HFFc6 (cell line): ENCODE results near the gene LPAR1. TPM values are rescaled to one million over a fixed set of nuclear protein-coding genes. Genes with fewer than 3 reads are reported as not detected.

Experiments
- DNase-seq: peaks from one replicate; pipeline ENCODE4 v3.0.0-alpha.2; 2018
- H3K27ac Mint-ChIP-seq: 2 replicates; pipeline ENCODE4 v1.8.0; 2020; ENCODE audit warnings: mild to moderate bottlenecking, mixed read lengths
- H3K27me3 Mint-ChIP-seq: 2 replicates; pipeline ENCODE4 v1.8.0; 2021; ENCODE audit warnings: mild to moderate bottlenecking, moderate library complexity, mixed read lengths; ENCODE audit not compliant: insufficient read depth
- H3K36me3 Mint-ChIP-seq: 2 replicates; pipeline ENCODE4 v1.8.0; 2021; ENCODE audit warnings: low read depth, mixed read lengths
- H3K4me1 Mint-ChIP-seq: 2 replicates; pipeline ENCODE4 v1.8.0; 2020; ENCODE audit warnings: low read depth, mixed read lengths
- H3K4me3 Mint-ChIP-seq: 2 replicates; pipeline ENCODE4 v1.8.0; 2020; ENCODE audit warnings: mild to moderate bottlenecking, moderate library complexity, mixed read lengths
- H3K9me3 Mint-ChIP-seq: 2 replicates; pipeline ENCODE4 v1.8.0; 2020; ENCODE audit warnings: mild to moderate bottlenecking, mixed read lengths
- total RNA-seq, 6 experiments: library from RNA; stranded (reverse); fragmentation: NEBNext Ultra II Directional; extraction: Animal tissue kit (Norgen Biotek cat#: 25700); gene quantifications; 2 replicates in 1 of 6; 3 replicates in 5 of 6; pipeline ENCODE4 v1.2.3, GENCODE V29; 2021
- TF ChIP-seq, protein P1 (sequence below): fragments of 200-600 bp; sonication (generic); IDR thresholded peaks from 2 replicates; pipeline ENCODE4 v1.5.0; 2021; ENCODE audit warnings: antibody characterized with exemption, mild to moderate bottlenecking

The LPAR1 gene
- total RNA-seq, 6 experiments from 2014 or later, result 70.6 to 148 (median 123) TPM

DNA sequence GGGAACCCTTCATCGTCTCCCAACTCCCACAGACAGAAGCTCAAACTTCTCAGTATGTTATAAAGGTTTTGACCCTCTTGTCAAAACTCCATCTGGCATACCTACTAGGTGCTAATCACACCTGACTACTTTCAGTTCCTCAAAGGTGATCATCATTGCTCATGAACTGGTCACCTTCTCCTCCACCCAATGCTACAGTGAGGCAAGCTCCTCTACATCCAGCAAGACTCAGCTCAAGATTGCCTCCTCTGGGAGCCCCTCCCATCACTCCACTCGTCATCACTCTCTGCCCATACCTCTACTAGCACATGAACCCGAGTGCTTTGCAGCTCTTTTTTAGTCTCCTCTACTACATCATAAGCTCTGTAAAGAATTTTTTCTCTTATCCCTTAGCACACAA lies 102.4 kb downstream of the LPAR1 start:
- Mint-ChIP-seq H3K36me3 (peaks cover 80% of the 10 kb centered on the region), H3K27ac (peak overlapping the region; percentile 84), H3K9me3 (peaks cover 18% of the 10 kb centered on the region), H3K27me3 (no peaks in the 10 kb centered on the region), H3K4me3 (peak overlapping the region; percentile 25), H3K4me1 (peaks cover 85% of the 10 kb centered on the region)
- no peak for DNase-seq
- TF ChIP-seq, protein P1, sequence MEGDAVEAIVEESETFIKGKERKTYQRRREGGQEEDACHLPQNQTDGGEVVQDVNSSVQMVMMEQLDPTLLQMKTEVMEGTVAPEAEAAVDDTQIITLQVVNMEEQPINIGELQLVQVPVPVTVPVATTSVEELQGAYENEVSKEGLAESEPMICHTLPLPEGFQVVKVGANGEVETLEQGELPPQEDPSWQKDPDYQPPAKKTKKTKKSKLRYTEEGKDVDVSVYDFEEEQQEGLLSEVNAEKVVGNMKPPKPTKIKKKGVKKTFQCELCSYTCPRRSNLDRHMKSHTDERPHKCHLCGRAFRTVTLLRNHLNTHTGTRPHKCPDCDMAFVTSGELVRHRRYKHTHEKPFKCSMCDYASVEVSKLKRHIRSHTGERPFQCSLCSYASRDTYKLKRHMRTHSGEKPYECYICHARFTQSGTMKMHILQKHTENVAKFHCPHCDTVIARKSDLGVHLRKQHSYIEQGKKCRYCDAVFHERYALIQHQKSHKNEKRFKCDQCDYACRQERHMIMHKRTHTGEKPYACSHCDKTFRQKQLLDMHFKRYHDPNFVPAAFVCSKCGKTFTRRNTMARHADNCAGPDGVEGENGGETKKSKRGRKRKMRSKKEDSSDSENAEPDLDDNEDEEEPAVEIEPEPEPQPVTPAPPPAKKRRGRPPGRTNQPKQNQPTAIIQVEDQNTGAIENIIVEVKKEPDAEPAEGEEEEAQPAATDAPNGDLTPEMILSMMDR, result no peak

- Mint-ChIP-seq H3K4me1 (peaks cover 74% of the 10 kb centered on the region), H3K27me3 (peaks cover 5% of the 10 kb centered on the region; the same call in 1 of the 2 replicates), H3K9me3 (peaks cover 12% of the 10 kb centered on the region), H3K4me3 (peak overlapping the region; percentile 19; the same call in 1 of the 2 replicates), H3K27ac (peak overlapping the region; percentile 61), H3K36me3 (peaks cover 78% of the 10 kb centered on the region)
- TF ChIP-seq, protein P1, result no peak
- no peak for DNase-seq
Observed at GRCh38 chr9:110933350-110934001, 104.8 kb downstream of the LPAR1 start.

GRCh38 chr9:110932863-110933262 lies 105.4 kb downstream of the LPAR1 start:
- TF ChIP-seq, protein P1, result no peak
- peaks cover 72% of the 10 kb centered on the region for H3K4me1 Mint-ChIP-seq

DNA sequence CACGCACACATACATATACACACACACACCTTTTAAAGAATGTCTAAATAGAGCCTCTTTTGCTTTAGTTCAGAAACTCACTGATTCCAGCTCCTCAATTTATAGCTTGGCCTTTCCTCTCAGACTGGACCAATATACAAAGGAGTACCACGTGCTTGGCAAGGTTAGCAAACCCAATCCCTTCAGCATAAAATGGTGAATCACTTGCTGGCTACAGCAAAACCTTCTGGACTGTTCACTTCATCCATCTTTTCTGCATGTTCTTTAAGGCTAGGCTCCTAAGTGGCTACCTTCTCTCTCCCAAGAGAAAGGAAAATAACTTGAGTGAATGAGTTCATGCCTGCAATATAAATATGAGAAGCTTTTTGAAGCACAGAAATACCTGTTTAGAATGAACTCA lies 109.7 kb downstream of the LPAR1 start:
- Mint-ChIP-seq H3K27me3 (peaks cover 5% of the 10 kb centered on the region; the same call in 1 of the 2 replicates), H3K4me1 (peaks cover 41% of the 10 kb centered on the region), H3K36me3 (peaks cover 61% of the 10 kb centered on the region), H3K9me3 (peaks cover 12% of the 10 kb centered on the region), H3K27ac (peak overlapping the region; percentile 34), H3K4me3 (no peak overlapping the region)
- TF ChIP-seq, protein P1, result no peak
- no peak for DNase-seq

More at GRCh38 chr9:110932863-110933262, 105.4 kb downstream of the LPAR1 start:
- peak; percentile 41 for DNase-seq
- peak overlapping the region; percentile 61 for H3K27ac Mint-ChIP-seq
- H3K27me3 Mint-ChIP-seq, result peaks cover 5% of the 10 kb centered on the region; the same call in 1 of the 2 replicates
- no peak overlapping the region; the same call in 1 of the 2 replicates for H3K4me3 Mint-ChIP-seq
- H3K9me3 Mint-ChIP-seq, result peaks cover 12% of the 10 kb centered on the region
- peaks cover 74% of the 10 kb centered on the region for H3K36me3 Mint-ChIP-seq

GRCh38 chr9:110926828-110927487 lies 111.3 kb downstream of the LPAR1 start:
- peaks cover 63% of the 10 kb centered on the region for H3K36me3 Mint-ChIP-seq
- H3K9me3 Mint-ChIP-seq, result peaks cover 3% of the 10 kb centered on the region; the same call in 1 of the 2 replicates
- no peak for DNase-seq
- H3K27me3 Mint-ChIP-seq, result peaks cover 5% of the 10 kb centered on the region; the same call in 1 of the 2 replicates
- H3K4me3 Mint-ChIP-seq, result no peak overlapping the region
- TF ChIP-seq, protein P1, result no peak
- H3K27ac Mint-ChIP-seq, result no peak overlapping the region
- H3K4me1 Mint-ChIP-seq, result peaks cover 41% of the 10 kb centered on the region
